ENCODE measurements around the gene PHLPP2.

DNA sequence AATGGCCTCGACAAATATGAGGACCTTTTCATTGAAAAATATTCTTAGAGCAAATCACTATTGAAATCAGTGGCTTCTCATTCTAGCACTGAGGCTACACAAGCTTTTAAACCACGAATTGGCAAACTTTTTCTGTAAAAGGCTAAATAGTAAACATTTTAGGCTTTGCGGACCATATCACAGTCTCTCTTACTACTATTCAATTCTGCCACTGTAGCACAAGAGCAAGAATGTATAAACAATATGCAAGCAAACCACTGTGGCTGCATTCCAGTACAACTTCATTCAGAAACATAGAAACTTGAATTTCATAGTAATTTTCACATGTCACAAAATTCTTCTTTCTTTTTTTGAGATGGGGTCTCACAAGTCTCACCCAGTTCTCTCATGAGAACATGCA, 49.1 kb downstream of the PHLPP2 start:
- TF ChIP-seq, protein P1, sequence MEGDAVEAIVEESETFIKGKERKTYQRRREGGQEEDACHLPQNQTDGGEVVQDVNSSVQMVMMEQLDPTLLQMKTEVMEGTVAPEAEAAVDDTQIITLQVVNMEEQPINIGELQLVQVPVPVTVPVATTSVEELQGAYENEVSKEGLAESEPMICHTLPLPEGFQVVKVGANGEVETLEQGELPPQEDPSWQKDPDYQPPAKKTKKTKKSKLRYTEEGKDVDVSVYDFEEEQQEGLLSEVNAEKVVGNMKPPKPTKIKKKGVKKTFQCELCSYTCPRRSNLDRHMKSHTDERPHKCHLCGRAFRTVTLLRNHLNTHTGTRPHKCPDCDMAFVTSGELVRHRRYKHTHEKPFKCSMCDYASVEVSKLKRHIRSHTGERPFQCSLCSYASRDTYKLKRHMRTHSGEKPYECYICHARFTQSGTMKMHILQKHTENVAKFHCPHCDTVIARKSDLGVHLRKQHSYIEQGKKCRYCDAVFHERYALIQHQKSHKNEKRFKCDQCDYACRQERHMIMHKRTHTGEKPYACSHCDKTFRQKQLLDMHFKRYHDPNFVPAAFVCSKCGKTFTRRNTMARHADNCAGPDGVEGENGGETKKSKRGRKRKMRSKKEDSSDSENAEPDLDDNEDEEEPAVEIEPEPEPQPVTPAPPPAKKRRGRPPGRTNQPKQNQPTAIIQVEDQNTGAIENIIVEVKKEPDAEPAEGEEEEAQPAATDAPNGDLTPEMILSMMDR (IDR thresholded peaks at IDR 0.05; ENCODE audit: poor library complexity): no peak
- TF ChIP-seq EZH2 (IDR thresholded peaks at IDR 0.05; ENCODE audit: borderline replicate concordance) (no peak), EZH2phosphoT487 (IDR thresholded peaks at IDR 0.05; ENCODE audit: low read depth, severe bottlenecking, unreplicated experiment) (no peak)

All from hepatocyte (in vitro differentiated cells).